Measurements from ENCODE around the gene GLI1. TPM values are rescaled to one million over a fixed set of nuclear protein-coding genes. Genes with fewer than 3 reads are reported as not detected.

The GLI1 gene
- total and polyA plus RNA-seq, 2 of the 13 experiments (the other 11 are each of a cell fraction or from before 2014, with no cell fraction given): 0.09 to 0.20 TPM

GRCh38 chr12:57520053-57520818 is 60.7 kb downstream of the GLI1 start, which contains the start of gene DDIT3 (continued):
- TF ChIP-seq TFE3 (CRISPR knock-in tag; IDR thresholded peaks at IDR 0.05) (peak; percentile 98), SAP130 (CRISPR knock-in tag; IDR thresholded peaks at IDR 0.05; ENCODE audit: low read depth) (peak; percentile 74), ZNF251 (CRISPR knock-in tag; IDR thresholded peaks at IDR 0.05) (0 out of 2 replicates have a peak, but pooled peaks have one; percentile 65), ZFP37 (CRISPR knock-in tag; IDR thresholded peaks at IDR 0.05; ENCODE audit: borderline replicate concordance) (peak; percentile 84; the same call in 1 of the 2 replicates), HMG20B (CRISPR knock-in tag; conservative IDR thresholded peaks at IDR 0.05) (0 out of 2 replicates have a peak, but pooled peaks have one; percentile 37), KLF13 (CRISPR knock-in tag; IDR thresholded peaks at IDR 0.05) (no peak), REPIN1 (CRISPR knock-in tag; IDR thresholded peaks at IDR 0.05; ENCODE audit: borderline replicate concordance, low read depth) (peak; percentile 79; the same call in 1 of the 2 replicates), MIER3 (CRISPR knock-in tag; IDR thresholded peaks at IDR 0.05; ENCODE audit: borderline replicate concordance) (0 out of 2 replicates have a peak, but pooled peaks have one; percentile 14), ZNF280D (CRISPR knock-in tag; IDR thresholded peaks at IDR 0.05) (no peak), NR2F1 (CRISPR knock-in tag; IDR thresholded peaks at IDR 0.05) (peak in 1 of 2 experiments; percentile 86; a peak in 2 of 4 replicates), ZBTB25 (CRISPR knock-in tag; IDR thresholded peaks at IDR 0.05) (peak; percentile 85), JARID2 (CRISPR knock-in tag; IDR thresholded peaks at IDR 0.05; ENCODE audit: insufficient replicate concordance) (no peak), ZNF414 (CRISPR knock-in tag; IDR thresholded peaks at IDR 0.05) (peak; percentile 74; the same call in 1 of the 2 replicates), ZNF615 (CRISPR knock-in tag; IDR thresholded peaks at IDR 0.05; ENCODE audit: borderline replicate concordance) (peak; percentile 71; the same call in 1 of the 2 replicates), ZNF704 (CRISPR knock-in tag; IDR thresholded peaks at IDR 0.05; ENCODE audit: borderline replicate concordance) (peak; percentile 68; the same call in 1 of the 2 replicates), BCL6 (CRISPR knock-in tag; IDR thresholded peaks at IDR 0.05) (no peak; the same call in 1 of the 2 replicates)

Data from HepG2 (cell line).